IMR-90 (cell line): ENCODE data around the gene TTC7B. TPM values are rescaled to one million over a fixed set of nuclear protein-coding genes. Genes with fewer than 3 reads are reported as not detected.

Experiments used
- ATAC-seq: fragments of 200-7000 bp; cut with Tn5 transposase; 2 replicates; pipeline ENCODE4 v1.9.1; 2020; ENCODE audit warnings: low read depth, mild to moderate bottlenecking, moderate library complexity
- BruUV-seq: library from RNA; stranded (reverse); fragments of 400-500 nt; replicated peaks from 2 replicates; lab custom pipeline; 2021; lab: Mats Ljungman, UMichigan
- CTCF ChIA-PET: fragments of 300-600 bp; formaldehyde crosslinking; extraction: SDS; loops from one replicate; lab custom pipeline; 2021; ENCODE audit warnings: antibody characterized with exemption; lab: Yijun Ruan, JAX
- POLR2A ChIA-PET: fragments of 300-600 bp; sonication (Branson Sonifier 250); formaldehyde crosslinking; loops from one replicate; lab custom pipeline; 2022; ENCODE audit warnings: antibody characterized with exemption; ENCODE audit not compliant: unreplicated experiment; lab: Charles Lee
- DNase-seq: peaks from one replicate; pipeline ENCODE4 v3.0.0; 2013
- H2AFZ ChIP-seq: replicated peaks from 2 replicates; pipeline ENCODE3; 2013; ENCODE audit warnings: low read length, mild to moderate bottlenecking; ENCODE audit not compliant: poor library complexity
- H2AK5ac ChIP-seq: 2 replicates; pipeline ENCODE4 v1.6.1; 2013; ENCODE audit warnings: low read depth, low read length, inconsistent platforms
- H2AK9ac ChIP-seq: replicated peaks from 2 replicates; pipeline ENCODE3; 2013; ENCODE audit warnings: mild to moderate bottlenecking, low read depth, low read length, moderate library complexity; ENCODE audit not compliant: poor library complexity
- H2BK120ac ChIP-seq: 2 replicates; pipeline ENCODE4 v1.6.1; 2013; ENCODE audit warnings: low read depth, low read length, inconsistent platforms
- H2BK15ac ChIP-seq: 3 replicates; pipeline ENCODE4 v1.6.1; 2013; ENCODE audit warnings: low read depth, low read length, inconsistent platforms
- H2BK20ac ChIP-seq: 2 replicates; pipeline ENCODE4 v1.6.1; 2013; ENCODE audit warnings: low read depth, mild to moderate bottlenecking, inconsistent platforms, low read length, moderate library complexity
- H2BK5ac ChIP-seq: 2 replicates; pipeline ENCODE4 v1.6.1; 2013; ENCODE audit warnings: mild to moderate bottlenecking, low read depth, low read length, inconsistent platforms; ENCODE audit not compliant: poor library complexity, severe bottlenecking
- H3K14ac ChIP-seq: replicated peaks from 2 replicates; pipeline ENCODE4 v1.6.1; 2013; ENCODE audit warnings: low read depth, low read length, inconsistent platforms
- H3K18ac ChIP-seq: 2 replicates; pipeline ENCODE4 v1.6.1; 2013; ENCODE audit warnings: low read depth, low read length, control low read depth
- H3K23ac ChIP-seq: 2 replicates; pipeline ENCODE4 v1.6.1; 2013; ENCODE audit warnings: low read depth, low read length, inconsistent platforms
- H3K27ac ChIP-seq: 2 replicates; pipeline ENCODE4 v1.5.1; 2013; ENCODE audit warnings: mild to moderate bottlenecking, control low read depth, low read length; ENCODE audit not compliant: insufficient read depth
- H3K27me3 ChIP-seq: 2 replicates; pipeline ENCODE4 v1.6.1; 2013; ENCODE audit warnings: low read length; ENCODE audit not compliant: control insufficient read depth, insufficient read depth
- H3K36me3 ChIP-seq: 2 replicates; pipeline ENCODE4 v1.6.1; 2013; ENCODE audit warnings: low read length, mixed read lengths; ENCODE audit not compliant: control insufficient read depth, insufficient read depth
- H3K4ac ChIP-seq: 2 replicates; pipeline ENCODE4 v1.6.1; 2013; ENCODE audit warnings: low read depth, low read length, inconsistent platforms
- H3K4me1 ChIP-seq: 2 replicates; pipeline ENCODE4 v1.6.1; 2013; ENCODE audit warnings: low read length, mixed read lengths; ENCODE audit not compliant: control insufficient read depth, insufficient read depth
- H3K4me2 ChIP-seq: 2 replicates; pipeline ENCODE4 v1.6.1; 2013; ENCODE audit warnings: low read depth, mild to moderate bottlenecking, control low read depth, low read length, moderate library complexity
- H3K4me3 ChIP-seq: 2 replicates; pipeline ENCODE4 v1.5.1; 2013; ENCODE audit warnings: low read depth, mild to moderate bottlenecking, control low read depth, low read length, moderate library complexity; ENCODE audit not compliant: insufficient read depth
- H3K56ac ChIP-seq: 2 replicates; pipeline ENCODE4 v1.6.1; 2013; ENCODE audit warnings: low read length, inconsistent platforms; ENCODE audit not compliant: insufficient read depth; ENCODE audit errors: extremely low read depth
- H3K79me1 ChIP-seq, 2 experiments: 2 replicates each; pipeline ENCODE4 v1.6.1; 2013; ENCODE audit warnings: low read length in 2 of 2, inconsistent platforms in 1 of 2, low read depth in 1 of 2
- H3K9ac ChIP-seq: 2 replicates; pipeline ENCODE4 v1.6.1; 2013; ENCODE audit warnings: low read depth, low read length, control low read depth
- H3K9me1 ChIP-seq: 2 replicates; pipeline ENCODE4 v1.6.1; 2013; ENCODE audit warnings: low read length, inconsistent platforms; ENCODE audit not compliant: insufficient read depth
- H3K9me3 ChIP-seq: 2 replicates; pipeline ENCODE4 v1.6.1; 2013; ENCODE audit warnings: low read length; ENCODE audit not compliant: control insufficient read depth, insufficient read depth
- H4K20me1 ChIP-seq: 2 replicates; pipeline ENCODE4 v1.6.1; 2013; ENCODE audit warnings: low read length, inconsistent platforms; ENCODE audit not compliant: insufficient read depth
- H4K5ac ChIP-seq: 2 replicates; pipeline ENCODE4 v1.6.1; 2013; ENCODE audit warnings: mild to moderate bottlenecking, low read depth, low read length, control low read depth
- H4K8ac ChIP-seq, 2 experiments: 2 replicates each; pipeline ENCODE4 v1.6.1; 2013; ENCODE audit warnings: low read depth in 2 of 2, low read length in 2 of 2, control low read depth in 1 of 2, inconsistent platforms in 1 of 2
- H4K91ac ChIP-seq: 2 replicates; pipeline ENCODE4 v1.6.1; 2013; ENCODE audit warnings: low read depth, low read length, inconsistent platforms; ENCODE audit not compliant: insufficient read depth
- BHLHE40 ChIP-seq: fragments of 150-350 bp; IDR thresholded peaks from 2 replicates; pipeline ENCODE4 v1.6.1; 2016; ENCODE audit warnings: mild to moderate bottlenecking, low read depth, low read length
- CEBPB ChIP-seq: IDR thresholded peaks from 2 replicates; pipeline ENCODE4 v1.6.1; 2012; ENCODE audit warnings: low read depth, low read length, improper control_type of control experiment
- CHD1 ChIP-seq: IDR thresholded peaks from 2 replicates; pipeline ENCODE4 v1.6.1; 2012; ENCODE audit warnings: low read depth, low read length, improper control_type of control experiment
- CTCF ChIP-seq: conservative IDR thresholded peaks from 2 replicates; pipeline ENCODE4 v1.5.1; 2012; ENCODE audit warnings: mild to moderate bottlenecking, low read depth, low read length, improper control_type of control experiment
- ELK1 ChIP-seq: fragments of 150-350 bp; IDR thresholded peaks from 2 replicates; pipeline ENCODE4 v1.6.1; 2016; ENCODE audit warnings: low read depth, mild to moderate bottlenecking, low read length, moderate library complexity, borderline replicate concordance
- FOS ChIP-seq: fragments of 150-350 bp; IDR thresholded peaks from 2 replicates; pipeline ENCODE4 v1.6.1; 2016; ENCODE audit warnings: low read depth, low read length
- MAFK ChIP-seq: IDR thresholded peaks from 2 replicates; pipeline ENCODE4 v1.6.1; 2012; ENCODE audit warnings: low read depth, low read length, improper control_type of control experiment
- MAZ ChIP-seq: IDR thresholded peaks from 2 replicates; pipeline ENCODE4 v1.6.1; 2012; ENCODE audit warnings: low read depth, mild to moderate bottlenecking, low read length, improper control_type of control experiment, moderate library complexity, borderline replicate concordance
- MXI1 ChIP-seq: IDR thresholded peaks from 2 replicates; pipeline ENCODE4 v1.6.1; 2012; ENCODE audit warnings: low read depth, mild to moderate bottlenecking, low read length, moderate library complexity, borderline replicate concordance
- NFE2L2 ChIP-seq: fragments of 150-350 bp; IDR thresholded peaks from 2 replicates; pipeline ENCODE4 v1.6.1; 2016; ENCODE audit warnings: low read depth, mild to moderate bottlenecking, low read length
- POLR2A ChIP-seq: IDR thresholded peaks from 2 replicates; pipeline ENCODE4 v1.6.1; 2012; ENCODE audit warnings: mild to moderate bottlenecking, low read depth, low read length
- RAD21 ChIP-seq: IDR thresholded peaks from 2 replicates; pipeline ENCODE4 v1.6.1; 2012; ENCODE audit warnings: low read length, improper control_type of control experiment
- RCOR1 ChIP-seq: IDR thresholded peaks from 2 replicates; pipeline ENCODE4 v1.6.1; 2012; ENCODE audit warnings: mild to moderate bottlenecking, low read length, improper control_type of control experiment; ENCODE audit not compliant: insufficient replicate concordance
- RFX5 ChIP-seq: IDR thresholded peaks from 2 replicates; pipeline ENCODE4 v1.8.0; 2012; ENCODE audit warnings: low read depth, mild to moderate bottlenecking, low read length, moderate library complexity
- SMC3 ChIP-seq: fragments of 150-350 bp; IDR thresholded peaks from 2 replicates; pipeline ENCODE4 v1.6.1; 2016; ENCODE audit warnings: low read depth, mild to moderate bottlenecking, antibody characterized with exemption, low read length, moderate library complexity
- USF2 ChIP-seq: fragments of 150-350 bp; IDR thresholded peaks from 2 replicates; pipeline ENCODE4 v1.6.1; 2017; ENCODE audit warnings: mild to moderate bottlenecking, antibody characterized with exemption, low read length, low read depth
- WGBS, 2 experiments: methylation state at CpG; one replicate each; pipeline versions ENCODE4 v1.1.5 to v1.1.7; 2013; ENCODE audit warnings: missing lambda C conversion rate in 2 of 2; ENCODE audit not compliant: insufficient read length in 1 of 2; ENCODE audit errors: extremely low coverage in 2 of 2; 5-methylcytosine and 5-hydroxymethylcytosine counted together
- dilution Hi-C: fragments of 300-500 bp; cut with HindIII; formaldehyde crosslinking; loops from one replicate; pipeline ENCODE4 v1.14.3; 2018; ENCODE audit warnings: low sequenced_read_pairs; ENCODE audit not compliant: unreplicated experiment
- in situ Hi-C: fragments of 300-500 bp; cut with MboI; formaldehyde crosslinking; loops from 3 replicates; pipeline ENCODE4 v1.14.3; 2019; ENCODE audit warnings: low sequenced_read_pairs, inconsistent platforms, mixed read lengths
- intact Hi-C: fragments of 100-400 bp; cut with micrococcal nuclease; formaldehyde crosslinking; loops from 2 replicates; pipeline ENCODE4 v1.10.0; 2022
- polyA plus RNA-seq, 3 experiments: library from polyadenylated mRNA; depleted of rRNA; stranded (reverse); fragments of >200 nt; gene quantifications; 2 replicates each; pipeline ENCODE4 v1.2.3, GENCODE V29; 2012; ENCODE audit warnings: low replicate concordance in 1 of 3
- total RNA-seq: library from RNA; depleted of rRNA; stranded (reverse); fragments of >200 nt; gene quantifications from 2 replicates; pipeline ENCODE4 v1.2.3, GENCODE V29; 2012

Gene TTC7B
- total and polyA plus RNA-seq, 2 of the 4 experiments (the other 2 are of a cell fraction) = 18.1 to 35.3 TPM

GRCh38 chr14:90778571-90779255 lies 37.5 kb downstream of the TTC7B start:
- no peak for DNase-seq
- H4K8ac ChIP-seq = no peak overlapping the region
- H3K27ac ChIP-seq = no peak overlapping the region
- intact Hi-C loops = no loop called here
- dilution Hi-C loops = no loop called here
- ChIA-PET POLR2A (no interaction called here), CTCF (no interaction called here)
- H3K4me3 ChIP-seq = no peak overlapping the region
- no peak overlapping the region for H4K91ac ChIP-seq
- TF ChIP-seq BHLHE40 (no peak), USF2 (no peak), MXI1 (no peak), CEBPB (no peak), NFE2L2 (no peak), ELK1 (no peak), RAD21 (no peak), POLR2A (no peak), CHD1 (no peak), CTCF (no peak), RFX5 (no peak), MAFK (no peak), RCOR1 (no peak), MAZ (no peak), FOS (no peak), SMC3 (no peak)
- no peaks in the 10 kb centered on the region for H3K9me3 ChIP-seq
- H2BK5ac ChIP-seq = no peak overlapping the region
- no peak overlapping the region for H2BK15ac ChIP-seq
- H4K20me1 ChIP-seq = peaks cover 5% of the 10 kb centered on the region
- H2AK9ac ChIP-seq = no peak overlapping the region
- no peak overlapping the region for H2AFZ ChIP-seq
- H3K4ac ChIP-seq = no peak overlapping the region
- H3K4me2 ChIP-seq = no peak overlapping the region
- H3K9ac ChIP-seq = no peak overlapping the region
- BruUV-seq = no TSS peak
- in situ Hi-C loops = no loop called here
- ATAC-seq = no peak
- H2BK20ac ChIP-seq = no peak overlapping the region
- no peak overlapping the region for H2BK120ac ChIP-seq
- H3K23ac ChIP-seq = no peak overlapping the region
- H3K27me3 ChIP-seq = no peaks in the 10 kb centered on the region
- H3K56ac ChIP-seq = no peak overlapping the region
- WGBS, 2 experiments = no CpG with 5 or more reads among the region's 13 CpGs
- H4K5ac ChIP-seq = no peak overlapping the region
- peaks cover 2% of the 10 kb centered on the region; the same call in 1 of the 2 replicates for H3K9me1 ChIP-seq
- peaks cover 14% of the 10 kb centered on the region; the same call in 1 of the 2 replicates for H3K36me3 ChIP-seq
- 0 out of 4 replicates have a peak, but pooled peaks cover 4% of the 10 kb centered on the region in 2 experiments for H3K79me1 ChIP-seq
- no peak overlapping the region for H2AK5ac ChIP-seq
- H3K4me1 ChIP-seq = peaks cover 2% of the 10 kb centered on the region; the same call in 1 of the 2 replicates
- H3K18ac ChIP-seq = no peak overlapping the region
- no peak overlapping the region for H3K14ac ChIP-seq
